GM19455 (cell line): ENCODE measurements around the gene CDKL4.
"Not testable (repeated sequence)": the region's sequence is repeated elsewhere in the genome, so short reads cannot be mapped to it uniquely, and the experiment has no call there.

Experiments used
- ATAC-seq: cut with Tn5 transposase; IDR thresholded peaks from one replicate; pipeline ENCODE4 v1.9.1; 2021; ENCODE audit not compliant: unreplicated experiment

CDKL4 gene

DNA sequence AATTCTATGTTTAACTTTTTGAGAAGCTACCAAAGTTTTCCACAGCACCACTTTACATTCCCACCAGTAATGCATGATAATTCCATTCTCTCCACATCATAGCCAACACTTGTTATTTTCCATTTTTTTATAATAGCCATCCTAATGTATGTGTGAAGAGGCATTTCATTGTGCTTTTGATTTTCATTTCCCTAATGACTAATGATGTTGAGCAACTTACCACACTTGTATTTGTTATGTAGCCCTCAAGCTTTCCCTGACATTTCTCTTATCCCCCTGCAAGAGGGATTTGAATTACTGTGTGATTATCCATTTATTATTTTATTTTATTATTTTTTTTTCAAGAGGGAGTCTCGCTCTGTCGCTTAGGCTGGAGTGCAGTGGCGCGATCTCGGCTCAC, 99.4 kb downstream of the CDKL4 start:
- no peak for ATAC-seq

DNA sequence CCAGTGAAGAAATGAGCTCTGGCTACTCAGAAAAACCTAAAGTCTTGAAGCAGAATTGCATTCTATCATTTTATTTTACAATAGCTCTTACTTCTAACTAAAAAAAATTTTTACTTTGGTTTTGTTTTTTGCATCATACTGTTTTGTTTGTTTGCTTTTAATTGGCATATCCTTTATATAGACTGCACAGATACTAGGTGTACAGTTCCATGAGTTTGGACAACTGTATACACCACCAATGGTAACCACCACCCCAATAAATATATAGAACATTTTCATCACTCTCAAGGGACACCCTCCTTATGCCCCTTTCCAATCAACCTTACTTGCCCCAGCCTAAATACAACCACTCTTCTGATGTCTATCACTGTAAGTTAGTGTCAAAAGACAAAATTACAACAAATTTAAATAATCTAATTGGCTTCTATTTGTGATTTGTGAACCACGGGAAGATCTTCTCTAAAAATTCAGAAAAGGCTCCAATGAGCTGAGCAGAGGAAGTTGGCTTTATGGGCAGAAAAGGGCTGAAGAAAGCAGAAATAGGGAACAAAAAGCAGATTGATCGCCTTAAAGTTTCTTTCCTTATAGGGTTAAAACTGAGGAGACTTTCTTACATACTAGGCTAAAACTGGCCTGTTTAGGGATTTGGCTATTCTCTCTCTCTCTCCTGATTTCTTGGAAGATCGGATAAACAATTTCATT, 100.7 kb downstream of the CDKL4 start:
- ATAC-seq: no peak

DNA sequence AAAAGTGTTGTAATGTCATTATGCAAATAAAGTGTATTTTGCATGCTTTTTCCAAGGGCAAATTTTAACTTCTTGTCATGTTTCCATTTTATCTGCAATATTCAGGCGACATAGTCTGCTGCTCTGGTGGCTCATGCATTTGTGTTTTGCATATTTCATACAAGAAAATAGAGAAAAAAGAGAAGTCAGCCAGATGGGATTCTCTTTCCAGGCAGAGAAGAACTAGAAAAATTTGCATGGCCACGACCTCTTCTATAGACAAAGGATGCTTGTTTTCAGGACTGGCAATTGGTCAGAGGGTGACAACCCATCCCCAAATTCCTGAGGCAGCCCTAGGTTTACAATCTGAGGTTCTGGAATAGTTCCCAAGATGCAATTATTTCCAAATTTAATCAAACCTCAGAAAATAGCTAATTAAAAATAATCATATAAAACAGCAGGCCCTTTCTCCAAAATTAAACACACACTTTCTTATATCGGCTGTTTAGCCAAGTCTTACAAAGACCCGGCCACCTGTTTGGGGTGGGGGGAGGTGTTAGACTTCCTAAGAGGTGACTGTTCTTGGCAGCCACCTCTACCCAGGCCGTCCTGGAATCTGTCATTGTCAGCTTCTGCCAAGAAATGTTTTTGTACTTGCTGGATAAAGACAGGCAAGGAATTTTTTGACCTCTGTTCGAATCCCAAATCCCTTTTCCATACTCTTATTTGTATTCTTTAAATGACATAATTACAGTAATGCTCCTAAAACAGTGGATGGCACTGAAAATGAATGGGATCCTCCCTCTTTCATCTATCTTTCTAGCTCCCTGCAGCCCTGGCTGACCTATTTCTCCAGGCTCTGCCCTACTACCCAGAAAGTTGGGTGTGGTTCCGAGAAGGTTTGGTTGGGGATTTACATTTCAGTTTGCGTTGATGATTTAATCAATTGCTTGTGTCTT, 102.2 kb downstream of the CDKL4 start:
- ATAC-seq: no peak

DNA sequence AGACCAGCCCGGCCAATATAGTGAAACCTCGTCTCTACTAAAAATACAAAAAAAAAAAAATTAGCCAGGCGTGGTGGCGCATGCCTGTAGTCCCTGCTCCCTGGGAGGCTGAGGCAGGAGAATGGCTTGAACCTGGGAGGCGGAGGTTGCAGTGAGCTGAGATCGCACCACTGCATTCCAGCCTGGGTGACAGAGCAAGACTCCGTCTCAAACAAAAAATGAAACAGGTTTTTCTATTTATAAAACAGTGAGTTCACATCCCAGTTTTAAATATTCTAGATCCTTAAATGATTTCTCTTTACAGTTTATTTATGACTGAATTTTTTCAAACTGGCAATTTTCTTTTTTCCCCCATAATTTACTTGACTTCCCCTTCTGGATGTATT, 102.8 kb downstream of the CDKL4 start:
- not testable (repeated sequence) for ATAC-seq

DNA sequence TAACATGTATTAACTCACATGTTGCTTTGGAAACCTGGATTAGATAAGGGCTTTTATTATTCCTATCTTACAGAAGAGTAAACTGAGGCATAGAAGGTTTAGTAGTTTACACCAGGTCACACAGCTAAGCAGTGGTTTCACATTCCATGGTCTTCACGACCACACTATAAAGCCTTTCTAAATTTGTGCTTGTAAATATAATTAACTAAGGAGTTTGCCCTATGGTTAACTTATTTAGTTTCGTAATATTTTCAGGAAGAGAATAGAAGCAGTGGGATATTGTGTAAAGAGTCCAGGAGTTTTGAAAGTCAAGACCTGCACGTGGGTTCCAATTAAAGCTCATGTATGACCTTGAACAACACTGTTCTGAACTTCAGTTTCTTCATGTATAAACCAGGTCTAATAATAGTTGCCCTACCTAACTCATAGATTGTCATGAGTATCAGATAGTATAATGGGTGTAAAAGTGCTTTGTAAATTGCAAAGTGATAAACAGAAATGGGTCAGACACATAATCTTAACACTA, 103.4 kb downstream of the CDKL4 start:
- no peak for ATAC-seq

DNA sequence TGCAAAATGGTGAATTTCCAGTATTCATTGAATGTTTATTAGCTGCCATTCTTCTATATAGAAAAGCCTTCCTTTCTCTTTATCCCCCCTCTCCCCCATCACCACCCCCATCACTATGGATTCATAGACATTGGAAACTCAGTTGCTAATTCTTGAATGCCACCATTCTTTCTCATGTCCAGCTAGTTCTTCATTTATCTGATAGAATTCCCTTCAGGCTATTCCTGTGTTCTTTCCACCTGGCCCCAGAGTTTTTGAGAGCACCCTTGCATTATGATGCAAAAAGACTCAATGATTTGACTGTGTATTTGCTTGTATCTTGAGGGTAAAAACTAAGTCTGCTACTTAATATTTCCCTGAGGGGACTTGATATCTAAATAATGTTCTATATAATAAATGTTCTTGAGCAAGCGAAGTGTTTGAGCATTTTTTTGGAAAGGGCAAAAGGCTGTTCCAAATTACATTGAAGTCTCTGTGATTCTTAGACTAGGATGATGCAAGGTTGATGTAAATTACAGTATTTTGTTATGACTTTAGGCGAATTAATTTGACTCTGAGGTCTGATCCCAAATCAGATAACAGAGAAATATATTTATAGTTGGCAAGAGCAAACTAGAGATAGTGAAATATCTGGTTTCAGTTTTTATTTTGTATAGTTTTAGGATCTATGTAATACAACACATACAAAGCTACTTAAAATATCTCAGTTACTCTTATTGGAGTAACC, 104.1 kb downstream of the CDKL4 start:
- no peak for ATAC-seq

DNA sequence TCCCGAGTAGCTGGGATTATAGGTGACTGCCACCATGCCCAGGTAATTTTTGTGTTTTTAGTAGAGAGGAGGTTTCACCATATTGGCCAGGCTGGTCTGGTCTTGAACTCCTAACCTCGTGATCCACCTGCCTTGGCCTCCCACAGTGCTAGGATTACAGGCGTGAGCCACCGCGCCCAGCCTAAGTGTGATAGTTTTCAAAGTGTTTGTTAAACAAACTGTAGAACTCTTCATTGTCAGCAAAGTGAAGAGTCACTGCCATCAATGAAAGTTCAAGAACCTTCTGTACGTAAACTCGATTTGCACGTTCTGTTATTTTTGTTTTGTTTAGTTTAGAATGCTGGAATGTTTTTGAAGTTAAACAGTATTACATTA, 104.9 kb downstream of the CDKL4 start:
- no peak for ATAC-seq

DNA sequence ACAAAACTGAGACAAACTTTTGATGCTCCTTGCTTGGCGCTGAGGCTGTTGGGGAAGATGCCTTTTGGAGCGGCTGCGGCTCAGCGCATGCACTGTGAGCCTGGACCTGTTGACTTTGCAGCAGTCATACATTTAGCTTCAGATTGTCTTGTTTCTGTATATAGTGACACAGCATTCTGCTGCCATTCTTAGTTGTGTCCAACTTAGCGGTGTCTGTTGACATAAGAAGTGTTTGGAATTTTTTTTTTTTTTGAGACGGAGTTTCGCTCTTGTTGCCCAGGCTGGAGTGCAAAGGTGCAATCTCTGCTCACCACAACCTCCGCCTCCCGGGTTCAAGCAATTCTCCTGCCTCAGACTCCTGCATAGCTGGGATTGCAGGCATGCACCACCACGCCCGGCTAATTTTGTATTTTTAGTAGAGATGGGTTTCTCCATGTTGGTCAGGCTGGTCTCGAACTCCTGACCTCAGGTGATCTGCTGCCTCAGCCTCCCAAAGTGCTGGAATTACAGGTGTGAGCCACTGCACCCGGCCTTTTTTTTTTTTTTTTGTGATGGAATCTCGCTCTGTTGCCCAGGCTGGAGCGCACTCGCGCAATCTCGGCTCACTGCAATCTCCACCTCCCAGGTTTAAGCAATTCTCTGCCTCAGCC, 105.5 kb downstream of the CDKL4 start:
- not testable (repeated sequence) for ATAC-seq

DNA sequence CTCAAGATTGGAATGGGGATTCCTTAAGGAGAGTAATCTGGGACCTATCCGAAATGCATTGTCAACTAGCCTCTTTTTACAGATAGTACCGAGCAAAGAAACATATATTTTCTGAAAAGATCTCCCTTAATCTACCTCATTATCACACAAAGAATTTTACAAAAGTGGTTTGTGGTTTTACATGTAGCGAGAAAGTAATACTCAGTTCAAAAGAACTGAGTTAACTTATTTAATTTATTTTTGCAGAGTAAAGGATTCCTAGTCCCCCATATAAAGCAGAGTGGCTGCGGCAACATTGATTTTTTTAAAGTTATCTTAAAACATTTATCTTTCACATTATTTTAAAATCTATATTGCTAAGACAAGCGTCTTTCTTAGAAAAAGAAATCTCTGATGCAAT, 107.0 kb downstream of the CDKL4 start:
- ATAC-seq: no peak

DNA sequence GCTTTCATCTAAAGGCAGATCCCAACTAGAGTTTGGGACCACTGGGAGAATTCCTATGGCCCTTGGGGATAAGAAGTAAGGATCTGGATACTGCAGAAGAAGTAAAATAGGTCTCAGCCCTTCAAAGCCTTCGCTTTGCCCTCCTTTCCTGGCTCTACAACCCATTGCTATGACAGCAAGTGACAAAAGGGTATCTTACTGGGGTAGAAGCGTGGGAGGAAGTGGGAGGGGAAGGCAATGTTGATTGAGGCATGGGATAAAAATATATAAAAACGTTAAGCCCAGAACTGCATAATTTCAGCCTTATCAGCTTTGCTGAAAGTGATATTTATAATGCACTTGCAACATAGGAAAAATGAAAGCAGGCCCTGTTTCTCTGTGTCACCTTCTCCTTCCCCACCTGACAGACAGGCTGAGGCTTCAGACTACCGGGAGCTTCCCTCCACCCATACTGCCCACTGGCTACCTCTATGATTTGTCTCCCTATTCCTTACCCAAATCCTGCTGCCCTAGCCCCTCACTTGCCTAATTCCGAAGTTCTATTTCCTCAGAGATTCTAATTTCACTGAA, 108.0 kb downstream of the CDKL4 start:
- ATAC-seq: no peak

DNA sequence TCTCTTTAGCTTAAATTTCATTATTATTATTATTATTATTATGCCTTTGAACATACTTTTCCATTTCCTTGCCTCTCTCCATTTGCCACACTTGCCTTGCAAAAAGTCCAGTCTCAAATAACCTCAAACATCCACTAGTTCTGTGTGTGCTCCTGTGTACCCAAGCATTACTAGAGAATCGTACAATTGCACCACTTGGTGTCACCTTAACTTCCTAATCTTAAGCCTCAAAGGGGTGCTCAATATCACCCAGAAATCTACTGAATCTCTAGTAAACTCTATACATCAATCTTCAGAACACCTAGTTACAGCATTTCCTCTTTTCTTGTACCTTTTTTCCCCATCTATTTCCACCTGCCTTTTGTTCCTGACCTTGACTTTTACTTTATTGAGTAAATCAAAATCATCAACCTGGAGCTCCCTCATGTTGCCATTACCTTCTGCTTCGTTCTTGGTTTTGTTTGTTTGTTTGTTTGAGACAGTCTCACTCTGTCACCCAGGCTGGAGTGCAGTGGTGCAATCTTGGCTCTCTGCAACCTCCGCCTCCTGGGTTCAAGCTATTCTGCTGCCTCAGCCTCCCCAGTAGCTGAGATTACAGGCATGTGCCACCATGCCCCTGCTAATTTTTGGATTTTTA, 110.4 kb downstream of the CDKL4 start:
- no peak for ATAC-seq

DNA sequence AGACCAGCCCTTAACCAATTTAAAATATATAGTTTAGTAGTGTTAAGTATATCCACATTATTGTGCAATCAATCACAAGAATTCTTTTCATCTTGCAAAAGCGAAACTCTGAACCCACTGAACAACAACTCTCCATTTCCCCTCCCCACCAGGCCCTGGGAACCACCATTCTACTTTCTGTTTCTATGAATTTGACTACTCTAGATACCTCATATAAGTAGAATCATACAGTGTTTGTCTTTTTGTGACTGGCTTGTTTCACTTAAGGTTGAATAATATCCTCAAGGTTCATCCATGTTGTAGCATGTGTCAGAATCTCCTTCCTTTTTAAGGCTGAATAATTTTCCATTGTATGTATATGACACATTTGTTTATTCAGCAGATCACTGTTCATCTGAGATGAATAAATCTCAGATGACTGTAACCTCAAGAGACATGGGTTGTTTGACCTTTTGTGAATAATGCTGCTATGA, 114.8 kb downstream of the CDKL4 start:
- peak; percentile 45 for ATAC-seq

DNA sequence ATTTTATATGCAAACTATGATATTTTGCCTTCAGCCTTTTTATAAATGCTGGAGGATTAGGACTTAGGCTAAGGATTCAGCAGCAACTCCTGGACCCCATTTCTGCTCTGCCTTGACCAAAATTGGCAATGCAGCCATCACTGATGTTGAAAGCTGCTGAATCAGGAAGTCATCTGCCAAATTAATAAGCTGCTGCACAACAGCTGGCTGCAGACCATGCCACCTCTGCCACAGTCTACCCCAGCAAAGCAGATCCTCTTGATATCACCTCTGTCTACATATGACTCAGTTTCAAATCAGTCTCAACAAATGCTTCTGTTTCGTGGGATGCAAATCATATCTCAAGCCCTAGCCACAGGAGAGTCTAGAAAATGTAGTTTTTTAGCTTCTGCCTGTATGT, 115.8 kb downstream of the CDKL4 start:
- ATAC-seq: peak; percentile 31
